SK-N-SH treated with all-trans-retinoic acid at 6 μM for 48 hours (cell line): ENCODE data around the gene SLC34A1.

Experiments
- ATAC-seq: fragments of 200-7000 bp; cut with Tn5 transposase; 3 replicates; pipeline ENCODE4 v1.9.1; 2020; ENCODE audit warnings: mild to moderate bottlenecking, moderate library complexity
- ARNTL ChIP-seq: fragments of 450-650 bp; formaldehyde crosslinking; IDR thresholded peaks from 2 replicates; pipeline ENCODE4 v1.5.0; 2020; ENCODE audit warnings: low read depth, mild to moderate bottlenecking, moderate library complexity, borderline replicate concordance
- BACH2 ChIP-seq: fragments of 250-450 bp; sonication (Bioruptor Pico); IDR thresholded peaks from 2 replicates; pipeline ENCODE4 v1.9.0; 2021; ENCODE audit warnings: mild to moderate bottlenecking, borderline replicate concordance
- CREB5 ChIP-seq: fragments of 250-450 bp; sonication (Bioruptor Pico); IDR thresholded peaks from 2 replicates; pipeline ENCODE4 v1.5.1; 2020; ENCODE audit warnings: low read depth, mild to moderate bottlenecking, moderate library complexity
- CSRNP3 ChIP-seq: fragments of 250-450 bp; sonication (Bioruptor Pico); IDR thresholded peaks from 2 replicates; pipeline ENCODE4 v1.5.1; 2021; ENCODE audit warnings: mild to moderate bottlenecking, moderate library complexity
- ESRRG ChIP-seq: fragments of 250-450 bp; sonication (Bioruptor Pico); IDR thresholded peaks from 2 replicates; pipeline ENCODE4 v1.6.1; 2021; ENCODE audit warnings: mild to moderate bottlenecking
- PPARA ChIP-seq: fragments of 250-450 bp; sonication (Bioruptor Pico); IDR thresholded peaks from 2 replicates; pipeline ENCODE4 v1.5.0; 2020; ENCODE audit warnings: mild to moderate bottlenecking, borderline replicate concordance
- RARB ChIP-seq: fragments of 250-450 bp; sonication (Bioruptor Pico); IDR thresholded peaks from 2 replicates; pipeline ENCODE4 v1.8.0; 2021; ENCODE audit warnings: mild to moderate bottlenecking, moderate library complexity
- SNAI2 ChIP-seq: fragments of 250-450 bp; sonication (Bioruptor Pico); IDR thresholded peaks from 2 replicates; pipeline ENCODE4 v1.5.0; 2020; ENCODE audit warnings: mild to moderate bottlenecking, moderate library complexity
- TCF4 ChIP-seq: fragments of 250-450 bp; sonication (Bioruptor Pico); IDR thresholded peaks from 2 replicates; pipeline ENCODE4 v1.8.0; 2021; ENCODE audit warnings: mild to moderate bottlenecking, moderate library complexity, borderline replicate concordance
- TOX ChIP-seq: fragments of 250-450 bp; sonication (Bioruptor Pico); IDR thresholded peaks from 2 replicates; pipeline ENCODE4 v1.8.0; 2021; ENCODE audit warnings: mild to moderate bottlenecking, moderate library complexity, borderline replicate concordance
- TSHZ2 ChIP-seq: fragments of 250-450 bp; sonication (Bioruptor Pico); IDR thresholded peaks from 2 replicates; pipeline ENCODE4 v1.5.0; 2020; ENCODE audit warnings: mild to moderate bottlenecking, moderate library complexity
- ZC3H10 ChIP-seq: fragments of 250-450 bp; sonication (Bioruptor Pico); IDR thresholded peaks from 2 replicates; pipeline ENCODE4 v1.5.1; 2021; ENCODE audit warnings: mild to moderate bottlenecking, moderate library complexity
- ZFP3 ChIP-seq: fragments of 250-450 bp; sonication (Bioruptor Pico); IDR thresholded peaks from 2 replicates; pipeline ENCODE4 v1.5.0; 2020; ENCODE audit warnings: mild to moderate bottlenecking, moderate library complexity
- ZFP30 ChIP-seq: fragments of 450-650 bp; formaldehyde crosslinking; IDR thresholded peaks from 2 replicates; pipeline ENCODE4 v1.5.0; 2022; ENCODE audit warnings: mild to moderate bottlenecking, moderate library complexity
- ZNF565 ChIP-seq: fragments of 450-650 bp; formaldehyde crosslinking; conservative IDR thresholded peaks from 2 replicates; pipeline ENCODE4 v1.5.0; 2020; ENCODE audit warnings: low read depth, mild to moderate bottlenecking, moderate library complexity
- TF ChIP-seq, protein P1 (sequence below): fragments of 250-450 bp; sonication (Bioruptor Pico); IDR thresholded peaks from 2 replicates; pipeline ENCODE4 v1.8.0; 2021; ENCODE audit warnings: low read depth, mild to moderate bottlenecking, moderate library complexity, borderline replicate concordance

Gene SLC34A1

DNA sequence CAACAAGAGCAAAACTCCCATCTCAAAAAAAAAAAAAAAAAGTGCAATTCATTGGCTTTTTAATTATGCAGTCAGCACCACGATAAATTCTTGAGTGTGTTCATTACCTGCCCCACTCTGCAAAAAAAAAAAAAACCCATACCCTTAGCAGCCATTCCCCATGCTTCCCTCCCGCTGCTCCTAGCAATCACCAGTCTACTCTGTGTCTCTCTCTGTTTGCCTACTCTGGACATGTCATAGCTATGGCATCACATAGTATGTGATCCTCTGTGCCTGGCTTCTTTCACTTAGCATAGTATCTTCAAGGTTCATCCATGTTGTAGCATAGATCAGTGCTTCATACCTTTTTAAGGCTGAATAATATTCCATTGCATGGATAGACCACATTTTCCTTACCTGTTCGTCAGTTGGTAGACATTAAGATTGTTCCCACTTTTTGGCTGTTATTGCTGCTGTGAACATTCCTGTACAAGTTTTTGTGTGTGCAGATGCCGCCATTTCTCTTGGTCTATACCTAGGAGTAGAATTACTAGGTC, 55.4 kb downstream of the SLC34A1 start (continued):
- TF ChIP-seq, protein P1, sequence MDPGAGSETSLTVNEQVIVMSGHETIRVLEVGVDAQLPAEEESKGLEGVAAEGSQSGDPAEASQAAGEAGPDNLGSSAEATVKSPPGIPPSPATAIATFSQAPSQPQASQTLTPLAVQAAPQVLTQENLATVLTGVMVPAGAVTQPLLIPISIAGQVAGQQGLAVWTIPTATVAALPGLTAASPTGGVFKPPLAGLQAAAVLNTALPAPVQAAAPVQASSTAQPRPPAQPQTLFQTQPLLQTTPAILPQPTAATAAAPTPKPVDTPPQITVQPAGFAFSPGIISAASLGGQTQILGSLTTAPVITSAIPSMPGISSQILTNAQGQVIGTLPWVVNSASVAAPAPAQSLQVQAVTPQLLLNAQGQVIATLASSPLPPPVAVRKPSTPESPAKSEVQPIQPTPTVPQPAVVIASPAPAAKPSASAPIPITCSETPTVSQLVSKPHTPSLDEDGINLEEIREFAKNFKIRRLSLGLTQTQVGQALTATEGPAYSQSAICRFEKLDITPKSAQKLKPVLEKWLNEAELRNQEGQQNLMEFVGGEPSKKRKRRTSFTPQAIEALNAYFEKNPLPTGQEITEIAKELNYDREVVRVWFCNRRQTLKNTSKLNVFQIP: no peak
- TF ChIP-seq ZC3H10 (no peak), ZFP30 (CRISPR knock-in tag) (no peak), TCF4 (CRISPR knock-in tag) (no peak), PPARA (CRISPR knock-in tag) (no peak), BACH2 (CRISPR knock-in tag) (no peak), CSRNP3 (CRISPR knock-in tag) (no peak)

DNA sequence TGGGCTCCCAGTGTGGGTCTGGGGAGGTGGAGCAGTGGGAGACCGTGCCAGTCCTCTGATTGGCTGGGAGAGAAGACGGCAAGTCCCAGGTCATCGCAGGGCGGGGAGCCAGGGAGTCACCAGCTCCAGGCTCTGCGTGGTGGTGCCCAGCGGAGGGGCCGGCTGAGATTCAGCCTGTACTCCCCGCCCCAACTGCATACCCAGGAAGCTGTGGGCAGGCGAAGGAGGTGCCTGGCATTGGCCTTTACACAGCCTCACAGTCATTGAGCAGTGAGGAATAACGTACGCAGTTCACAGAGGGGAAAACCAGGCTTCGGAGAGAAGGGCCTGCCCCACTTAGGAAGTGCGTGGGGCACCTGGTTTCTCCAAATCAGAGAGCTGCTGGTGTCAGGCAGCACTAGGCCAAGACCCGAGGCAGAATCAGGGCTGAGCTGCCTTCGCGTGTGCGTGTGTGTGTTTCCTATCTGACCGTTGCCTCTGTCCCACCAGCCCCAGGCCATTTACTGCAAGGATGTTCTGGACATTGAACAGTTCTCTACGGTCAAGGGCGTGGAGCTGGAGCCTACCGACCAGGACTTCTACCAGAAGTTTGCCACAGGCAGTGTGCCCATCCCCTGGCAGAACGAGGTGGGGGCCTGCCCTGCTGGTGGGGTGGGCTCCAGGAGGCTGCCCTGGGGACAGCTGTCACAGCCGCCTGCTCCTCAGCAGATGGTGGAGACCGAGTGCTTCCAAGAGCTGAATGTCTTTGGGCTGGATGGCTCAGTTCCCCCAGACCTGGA, 56.2 kb downstream of the SLC34A1 start:
- TF ChIP-seq ZFP3 (CRISPR knock-in tag) (no peak), ZNF565 (CRISPR knock-in tag) (no peak), BACH2 (CRISPR knock-in tag) (no peak)
- TF ChIP-seq, all 23 proteins: peak for 0
- ATAC-seq: no peak

DNA sequence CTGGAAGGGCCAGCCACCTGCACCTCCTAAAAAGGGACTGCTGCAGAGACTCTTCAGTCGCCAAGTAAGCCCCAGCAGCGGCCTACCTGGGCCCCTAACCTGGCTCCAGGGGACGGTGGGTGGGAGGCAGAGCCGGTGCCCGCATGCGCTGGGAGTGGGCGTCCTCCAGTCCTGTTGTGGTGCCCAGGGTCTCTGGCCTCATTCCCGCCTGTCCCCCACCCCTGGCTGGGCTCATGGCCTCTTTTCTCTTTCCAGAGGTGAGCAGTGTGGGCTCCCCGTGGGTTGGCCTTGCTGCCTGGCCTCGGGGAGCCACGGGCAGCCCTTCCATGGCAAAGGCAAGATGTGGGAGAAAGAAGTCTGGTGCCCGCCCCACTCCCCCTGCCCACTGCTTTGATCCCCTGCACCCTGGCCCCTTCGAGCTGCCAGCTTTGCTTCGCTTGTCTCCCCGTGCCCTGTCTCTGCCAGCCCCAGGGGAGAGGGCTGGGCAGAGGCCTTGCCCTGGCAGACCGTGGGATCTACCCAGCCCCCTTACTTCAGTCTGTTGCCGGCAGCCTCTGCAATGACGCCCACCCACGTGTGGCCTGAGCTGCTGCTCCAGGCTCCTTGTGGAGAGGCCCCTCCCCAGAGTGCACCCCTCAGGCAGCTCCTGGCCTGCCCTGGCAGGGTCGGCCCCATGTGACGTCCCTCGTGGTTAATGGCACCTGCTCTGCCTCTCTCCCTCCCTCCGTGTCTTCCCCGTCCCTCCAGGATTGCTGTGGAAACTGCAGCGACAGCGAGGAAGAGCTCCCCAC, 57.0 kb downstream of the SLC34A1 start:
- TF ChIP-seq, protein P1: no peak
- TF ChIP-seq TSHZ2 (CRISPR knock-in tag) (no peak), ZFP30 (CRISPR knock-in tag) (no peak)
- ATAC-seq: no peak

DNA sequence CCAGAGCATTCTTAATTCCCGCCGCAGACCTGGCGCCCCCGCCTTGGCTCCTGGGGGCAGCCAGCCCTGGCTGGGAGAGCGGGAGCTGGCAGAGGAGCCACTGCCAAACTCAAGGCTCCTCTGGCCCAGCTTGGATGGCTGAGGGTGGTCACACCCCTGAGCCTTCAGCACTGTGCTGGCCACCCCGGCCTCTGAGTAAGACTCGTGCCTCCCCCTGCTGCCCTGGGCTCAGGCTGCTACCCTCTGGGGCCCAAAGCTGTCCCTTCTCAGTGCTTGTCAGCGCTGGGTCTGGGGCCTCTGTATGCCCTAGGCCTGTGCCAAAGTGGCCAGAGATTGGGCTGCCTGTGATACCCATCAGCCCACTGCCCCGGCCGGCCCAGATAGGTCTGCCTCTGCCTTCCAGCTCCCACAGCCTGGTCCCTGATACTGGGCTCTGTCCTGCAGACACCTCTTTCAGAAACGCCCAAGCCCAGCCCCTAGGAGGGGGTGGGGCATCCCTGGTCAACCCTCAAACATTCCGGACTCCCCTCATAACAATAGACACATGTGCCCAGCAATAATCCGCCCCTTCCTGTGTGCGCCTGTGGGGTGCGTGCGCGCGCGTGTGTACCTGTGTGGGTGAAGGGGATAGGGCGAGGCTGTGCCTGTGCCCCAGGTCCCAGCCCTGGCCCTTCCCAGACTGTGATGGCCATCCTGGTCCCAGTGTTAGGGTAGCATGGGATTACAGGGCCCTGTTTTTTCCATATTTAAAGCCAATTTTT, 58.0 kb downstream of the SLC34A1 start:
- ATAC-seq: no peak
- TF ChIP-seq CREB5 (CRISPR knock-in tag): no peak
- no peak for TF ChIP-seq ARNTL
- no peak for TF ChIP-seq TOX
- TF ChIP-seq CSRNP3 (CRISPR knock-in tag): no peak
- TF ChIP-seq ESRRG (CRISPR knock-in tag): no peak
- TF ChIP-seq, protein P1: no peak
- TF ChIP-seq BACH2 (CRISPR knock-in tag): no peak
- TF ChIP-seq SNAI2 (CRISPR knock-in tag): no peak
- no peak for TF ChIP-seq ZFP30 (CRISPR knock-in tag)
- TF ChIP-seq PPARA (CRISPR knock-in tag): no peak
- TF ChIP-seq RARB (CRISPR knock-in tag): no peak
- TF ChIP-seq ZNF565 (CRISPR knock-in tag): no peak
